NCI-H748 (cell line): ENCODE measurements around the gene TMEM174.
"Not testable (repeated sequence)": the region's sequence is repeated elsewhere in the genome, so short reads cannot be mapped to it uniquely, and the experiment has no call there.

Experiments used
- DNase-seq: peaks from one replicate; lab custom pipeline; 2025; ENCODE audit not compliant: unreplicated experiment; lab: John Stamatoyannopoulos, UW

TMEM174 gene

DNA sequence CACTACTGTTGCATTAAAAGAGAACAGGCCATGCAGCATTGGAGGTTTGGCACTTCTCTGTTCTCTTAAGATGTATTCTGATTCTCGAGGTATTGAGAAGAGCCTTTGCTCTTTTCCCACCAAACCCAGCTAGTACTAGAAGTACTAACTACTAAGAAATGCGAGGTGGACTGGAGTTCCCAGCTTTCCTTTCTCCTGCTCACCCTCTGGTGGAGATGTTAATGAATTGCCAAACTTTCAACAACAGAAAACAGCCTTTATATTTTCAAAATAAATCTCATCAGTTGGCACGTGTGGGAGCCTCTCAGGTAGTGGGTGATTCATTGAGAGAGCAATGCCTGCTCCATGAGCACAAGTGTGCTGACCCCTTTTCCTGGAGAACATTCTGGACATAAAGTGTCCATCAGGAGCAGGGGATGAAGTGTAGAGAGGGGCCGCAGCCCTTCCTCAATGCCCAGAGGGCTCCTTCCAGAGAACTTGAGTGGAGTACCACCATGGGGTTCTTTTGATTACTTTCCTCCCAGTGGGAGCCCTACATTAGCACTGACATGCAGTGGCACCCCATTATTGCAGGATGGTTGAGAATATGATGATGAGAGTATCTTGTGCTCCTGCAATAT lies 45.7 kb downstream of the TMEM174 start:
- peak; percentile 37 for DNase-seq

DNA sequence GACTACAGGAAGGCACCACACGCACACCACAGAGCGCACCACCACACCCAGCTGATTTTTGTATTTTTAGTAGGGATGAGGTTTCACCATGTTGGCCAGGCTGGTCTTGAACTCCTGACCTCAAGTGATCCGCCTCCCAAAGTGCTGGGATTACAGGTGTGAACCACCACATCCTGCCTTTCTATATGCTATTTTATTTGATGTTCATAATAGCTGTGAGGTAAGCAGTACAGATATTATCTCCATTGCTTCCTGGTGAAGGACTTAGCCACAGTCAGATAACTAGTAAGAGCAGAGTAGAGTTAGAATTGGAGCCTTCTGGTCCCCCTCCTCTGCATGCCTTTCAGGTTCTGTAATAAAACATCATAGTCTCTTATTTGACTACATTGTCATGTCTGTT lies 46.3 kb downstream of the TMEM174 start:
- DNase-seq, result not testable (repeated sequence)

DNA sequence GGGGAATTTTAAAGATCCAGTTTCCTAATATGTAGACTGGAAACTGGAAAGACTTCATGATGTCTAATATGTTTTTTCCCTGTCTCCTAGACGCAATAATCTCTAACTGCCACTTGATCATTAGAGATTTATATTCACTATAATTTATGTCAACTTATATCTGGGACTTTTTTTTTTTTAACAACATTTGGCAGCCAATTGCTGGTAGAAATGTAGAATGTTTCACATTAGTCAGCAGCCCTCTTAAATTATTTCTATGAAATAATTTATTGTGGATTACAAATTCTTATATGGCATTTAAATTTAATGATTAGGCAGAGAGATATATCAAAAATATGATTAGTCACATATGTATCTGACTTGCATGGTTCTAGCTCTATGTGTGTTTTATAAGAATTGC lies 48.2 kb downstream of the TMEM174 start:
- no peak for DNase-seq

DNA sequence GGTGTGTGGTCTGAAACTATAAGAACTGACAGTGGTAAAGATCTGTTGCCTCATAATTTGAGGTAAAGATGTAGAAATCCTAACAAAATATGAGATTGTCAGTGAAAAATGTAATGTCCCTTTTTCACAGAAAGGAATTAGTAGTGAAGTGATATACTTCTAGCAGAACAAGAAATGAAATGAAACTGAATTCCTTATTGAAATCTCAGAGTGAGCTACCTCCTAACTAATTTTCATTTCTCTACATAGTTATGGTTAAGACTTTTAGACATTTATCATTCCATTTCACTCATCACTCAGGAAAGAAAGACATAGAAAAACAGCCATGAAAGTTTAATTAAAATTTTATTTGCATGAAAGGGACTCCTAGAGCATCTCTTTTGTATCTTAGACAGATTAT lies 48.7 kb downstream of the TMEM174 start:
- no peak for DNase-seq

DNA sequence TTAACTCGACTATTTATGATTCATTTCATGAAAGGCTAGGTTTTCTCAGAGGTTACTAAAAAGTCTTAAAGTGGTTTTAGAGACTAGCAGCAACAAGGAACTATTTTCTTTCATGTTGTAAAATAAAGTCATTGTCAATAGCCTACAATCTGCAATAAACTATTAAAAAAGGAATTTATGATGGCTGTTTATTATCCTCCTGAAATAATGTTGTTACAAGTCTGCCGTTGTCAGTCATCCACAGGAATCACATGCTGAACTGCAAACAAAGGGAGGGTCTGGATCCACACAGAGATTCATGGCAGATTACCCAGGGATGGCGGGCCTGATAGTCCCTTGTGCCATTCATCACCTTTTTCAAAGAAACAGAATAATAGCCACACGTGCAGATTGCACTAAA lies 49.2 kb downstream of the TMEM174 start:
- DNase-seq, result peak; percentile 68
